NCI-H1694 treated with DMSO at 0.1 percent for 48 hours (cell line): ENCODE results near the gene PCDHB1.
"Not testable (repeated sequence)": the region's sequence is repeated elsewhere in the genome, so short reads cannot be mapped to it uniquely, and the experiment has no call there.

ENCODE experiments used
- DNase-seq: peaks from one replicate; lab custom pipeline; 2025; lab: John Stamatoyannopoulos, UW

The PCDHB1 gene

DNA sequence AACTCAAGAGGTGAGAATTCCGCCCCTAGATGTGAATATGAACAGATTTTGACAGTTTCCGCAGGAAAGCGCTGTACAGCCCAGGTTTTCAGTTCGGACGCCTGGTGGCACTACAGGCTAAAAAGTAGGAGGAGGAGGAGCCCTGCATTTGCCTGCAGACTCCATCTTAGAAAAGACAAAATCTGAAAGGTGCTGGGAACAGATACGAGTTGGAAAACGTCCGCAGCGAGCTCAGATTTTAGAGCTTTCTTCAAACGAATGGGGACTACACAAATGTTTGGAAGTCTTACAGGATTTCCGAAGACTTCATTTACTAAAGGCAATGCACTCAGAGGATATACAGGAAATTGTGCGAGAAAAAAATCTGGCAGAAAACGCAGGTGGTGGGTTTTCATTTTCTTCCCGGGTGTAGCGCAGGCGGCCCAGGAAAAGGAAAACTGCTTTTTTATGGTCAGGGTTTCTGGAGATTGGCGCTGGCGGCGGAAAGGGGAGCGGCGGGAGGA is 33.4 kb downstream of the PCDHB1 start:
- DNase-seq = no peak

DNA sequence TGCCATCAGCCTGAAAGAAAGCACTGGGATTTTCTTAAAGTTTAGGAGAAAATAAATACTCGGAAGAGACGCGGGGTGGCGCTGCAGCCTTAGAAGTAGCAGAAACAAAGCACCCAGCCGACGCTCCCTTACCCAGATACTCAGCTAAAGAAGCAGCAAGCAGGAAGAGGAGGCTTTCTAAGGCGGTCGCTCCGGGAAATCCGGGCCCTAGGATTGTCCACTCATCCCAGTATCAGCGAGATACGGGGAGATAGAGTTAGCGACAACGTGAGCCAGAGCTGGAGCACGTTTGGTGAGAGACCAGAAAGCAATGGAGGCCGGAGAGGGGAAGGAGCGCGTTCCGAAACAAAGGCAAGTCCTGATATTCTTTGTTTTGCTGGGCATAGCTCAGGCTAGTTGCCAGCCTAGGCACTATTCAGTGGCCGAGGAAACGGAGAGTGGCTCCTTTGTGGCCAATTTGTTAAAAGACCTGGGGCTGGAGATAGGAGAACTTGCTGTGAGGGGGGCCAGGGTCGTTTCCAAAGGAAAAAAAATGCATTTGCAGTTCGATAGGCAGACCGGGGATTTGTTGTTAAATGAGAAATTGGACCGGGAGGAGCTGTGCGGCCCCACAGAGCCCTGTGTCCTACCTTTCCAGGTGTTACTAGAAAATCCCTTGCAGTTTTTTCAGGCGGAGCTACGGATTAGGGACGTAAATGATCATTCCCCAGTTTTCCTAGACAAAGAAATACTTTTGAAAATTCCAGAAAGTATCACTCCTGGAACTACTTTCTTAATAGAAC is 43.5 kb downstream of the PCDHB1 start, which contains the start of gene PCDHB2:
Gene PCDHB2, plus strand, starts transcription at position 135 of the 782 bp plus-strand sequence. Its CDS starts 176 bp downstream, at position 311.
- DNase-seq = peak; percentile 83

DNA sequence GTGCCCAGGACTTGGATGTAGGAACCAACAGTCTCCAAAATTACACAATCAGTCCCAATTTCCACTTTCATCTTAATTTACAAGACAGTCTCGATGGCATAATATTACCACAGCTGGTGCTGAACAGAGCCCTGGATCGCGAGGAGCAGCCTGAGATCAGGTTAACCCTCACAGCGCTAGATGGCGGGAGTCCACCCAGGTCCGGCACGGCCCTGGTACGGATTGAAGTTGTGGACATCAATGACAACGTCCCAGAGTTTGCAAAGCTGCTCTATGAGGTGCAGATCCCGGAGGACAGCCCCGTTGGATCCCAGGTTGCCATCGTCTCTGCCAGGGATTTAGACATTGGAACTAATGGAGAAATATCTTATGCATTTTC is 44.1 kb downstream of the PCDHB1 start:
- DNase-seq = no peak

- DNase-seq = not testable (repeated sequence)
Observed at GRCh38 chr5:141096181-141096580, 45.0 kb downstream of the PCDHB1 start.

DNA sequence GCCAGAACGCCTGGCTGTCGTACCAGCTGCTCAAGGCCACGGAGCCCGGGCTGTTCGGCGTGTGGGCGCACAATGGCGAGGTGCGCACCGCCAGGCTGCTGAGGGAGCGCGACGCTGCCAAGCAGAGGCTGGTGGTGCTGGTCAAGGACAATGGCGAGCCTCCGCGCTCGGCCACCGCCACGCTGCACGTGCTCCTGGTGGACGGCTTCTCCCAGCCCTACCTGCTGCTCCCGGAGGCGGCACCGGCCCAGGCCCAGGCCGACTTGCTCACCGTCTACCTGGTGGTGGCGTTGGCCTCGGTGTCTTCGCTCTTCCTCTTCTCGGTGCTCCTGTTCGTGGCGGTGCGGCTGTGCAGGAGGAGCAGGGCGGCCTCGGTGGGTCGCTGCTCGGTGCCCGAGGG is 45.4 kb downstream of the PCDHB1 start:
- not testable (repeated sequence) for DNase-seq

DNA sequence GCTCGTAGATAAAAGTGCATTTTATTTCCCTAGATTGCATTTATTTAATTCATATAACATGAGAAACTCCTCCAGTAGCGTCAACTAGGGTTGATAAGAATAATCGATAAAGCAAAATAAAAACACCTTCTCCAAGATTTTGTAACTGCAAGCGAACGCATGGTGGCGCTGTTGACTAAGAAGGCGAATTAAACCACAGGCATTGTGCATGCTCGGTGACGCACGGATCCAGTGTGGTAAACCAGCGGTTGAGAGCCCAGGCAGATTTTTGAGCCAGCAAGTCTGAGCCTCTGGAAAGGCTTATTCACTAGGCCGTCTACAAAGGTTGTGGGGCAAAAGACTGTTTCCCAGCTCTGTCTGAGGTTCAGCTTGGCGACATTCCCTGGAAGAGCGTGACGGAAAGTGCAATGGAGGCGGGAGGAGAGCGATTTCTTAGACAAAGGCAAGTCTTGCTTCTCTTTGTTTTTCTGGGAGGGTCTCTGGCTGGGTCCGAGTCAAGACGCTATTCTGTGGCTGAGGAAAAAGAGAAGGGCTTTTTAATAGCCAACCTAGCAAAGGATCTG is 49.1 kb downstream of the PCDHB1 start, which contains the start of gene PCDHB3:
Gene PCDHB3, plus strand, starts transcription at position 231 of the 563 bp plus-strand sequence. Its CDS starts 177 bp downstream, at position 408.
- no peak for DNase-seq

DNA sequence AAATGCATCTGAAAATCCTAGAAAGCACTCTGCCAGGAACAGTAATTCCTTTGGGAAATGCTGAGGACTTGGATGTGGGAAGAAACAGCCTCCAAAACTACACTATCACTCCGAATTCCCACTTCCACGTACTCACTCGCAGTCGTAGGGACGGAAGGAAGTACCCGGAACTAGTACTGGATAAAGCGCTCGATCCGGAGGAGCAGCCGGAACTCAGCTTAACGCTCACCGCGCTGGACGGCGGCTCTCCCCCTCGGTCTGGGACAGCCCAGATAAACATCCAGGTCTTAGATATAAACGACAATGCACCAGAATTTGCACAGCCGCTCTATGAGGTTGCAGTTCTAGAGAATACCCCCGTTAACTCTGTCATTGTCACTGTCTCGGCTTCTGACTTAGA is 49.9 kb downstream of the PCDHB1 start:
- DNase-seq = no peak

DNA sequence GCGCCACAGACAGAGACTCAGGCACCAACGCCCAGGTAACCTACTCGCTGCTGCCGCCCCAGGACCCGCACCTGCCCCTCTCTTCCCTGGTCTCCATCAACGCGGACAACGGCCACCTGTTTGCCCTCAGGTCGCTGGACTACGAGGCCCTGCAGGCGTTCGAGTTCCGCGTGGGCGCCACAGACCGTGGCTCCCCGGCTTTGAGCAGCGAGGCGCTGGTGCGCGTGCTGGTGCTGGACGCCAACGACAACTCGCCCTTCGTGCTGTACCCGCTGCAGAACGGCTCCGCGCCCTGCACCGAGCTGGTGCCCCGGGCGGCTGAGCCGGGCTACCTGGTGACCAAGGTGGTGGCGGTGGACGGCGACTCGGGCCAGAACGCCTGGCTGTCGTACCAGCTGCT is 50.9 kb downstream of the PCDHB1 start:
- DNase-seq = not testable (repeated sequence)

GRCh38 chr5:141102471-141102870 is 51.3 kb downstream of the PCDHB1 start:
- DNase-seq = not testable (repeated sequence)

DNA sequence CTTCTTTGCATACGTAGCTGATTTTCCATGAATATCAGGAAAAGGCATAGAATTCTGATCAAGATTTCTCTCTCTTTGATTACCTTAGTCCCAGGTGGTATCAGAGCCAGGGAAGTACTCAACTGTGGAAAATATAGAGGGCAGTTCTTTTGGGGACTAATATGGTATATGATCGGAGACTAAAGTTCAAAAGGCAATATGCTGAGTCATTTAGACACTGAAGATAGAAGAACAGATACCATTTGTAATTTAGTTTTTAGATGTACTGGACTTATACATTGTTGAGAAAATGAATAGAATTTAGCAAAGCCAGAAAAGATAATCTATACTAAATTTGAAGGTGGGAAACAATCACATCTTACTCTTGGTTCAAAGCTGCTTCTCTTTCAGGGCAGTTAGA is 54.2 kb downstream of the PCDHB1 start:
- no peak for DNase-seq
